Uterus (tissue), 2 donors: ENCODE measurements around the gene IGHMBP2.

Experiments
- CTCF ChIP-seq, 4 experiments: fragments of 200-600 bp in 2 of 4; fragments of 450-650 bp in 2 of 4; sonication (generic) in 2 of 4; IDR thresholded peaks; one replicate each; pipeline ENCODE4 v1.5.1; 2016 to 2019; ENCODE audit warnings: antibody characterized with exemption in 4 of 4, mild to moderate bottlenecking in 2 of 4, moderate library complexity in 1 of 4
- POLR2A ChIP-seq, 2 donors: fragments of 450-650 bp; IDR thresholded peaks; one replicate each; pipeline ENCODE4 v1.6.1; 2016; ENCODE audit warnings: antibody characterized with exemption in 2 of 2, mild to moderate bottlenecking in 1 of 2, moderate library complexity in 1 of 2

DNA sequence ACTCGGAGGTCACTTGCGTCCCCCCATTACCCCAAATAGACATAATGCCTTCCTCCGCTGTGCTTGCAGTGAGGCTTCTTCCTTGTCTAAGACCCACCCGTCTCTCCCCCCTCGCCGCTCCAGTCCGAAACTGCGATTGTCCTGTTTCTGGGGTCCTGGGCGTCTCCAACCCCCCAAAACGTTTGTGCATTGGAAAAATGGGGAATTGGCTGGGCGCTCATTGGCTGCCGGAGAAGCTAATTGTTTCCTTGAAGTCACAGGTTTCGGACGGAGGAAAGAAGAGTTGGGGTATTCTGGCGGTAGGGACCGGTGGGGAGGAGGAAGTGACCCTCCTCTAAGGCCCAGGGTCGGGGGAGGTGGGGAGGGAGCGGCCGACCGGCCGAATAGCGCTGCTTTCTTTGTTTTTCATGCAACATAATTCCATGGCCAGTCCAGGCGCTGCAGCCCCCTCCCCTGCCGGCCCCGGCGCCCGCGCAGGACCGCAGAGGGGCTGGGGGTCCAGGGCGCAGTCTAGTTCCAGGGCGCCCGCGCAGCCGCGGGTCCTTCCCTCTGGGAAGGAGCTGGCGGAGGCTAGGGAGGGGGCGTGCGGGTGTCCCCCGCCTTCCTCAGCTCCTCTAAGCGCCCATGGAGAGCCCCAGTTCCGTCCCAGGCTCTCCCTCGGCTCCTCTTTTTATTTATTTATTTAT is 49.3 kb upstream of the IGHMBP2 start:
- TF ChIP-seq CTCF (IDR thresholded peaks at IDR 0.05) (no peak), POLR2A (IDR thresholded peaks at IDR 0.05) (no peak)
